ENCODE measurements around the gene DLG2.

DNA sequence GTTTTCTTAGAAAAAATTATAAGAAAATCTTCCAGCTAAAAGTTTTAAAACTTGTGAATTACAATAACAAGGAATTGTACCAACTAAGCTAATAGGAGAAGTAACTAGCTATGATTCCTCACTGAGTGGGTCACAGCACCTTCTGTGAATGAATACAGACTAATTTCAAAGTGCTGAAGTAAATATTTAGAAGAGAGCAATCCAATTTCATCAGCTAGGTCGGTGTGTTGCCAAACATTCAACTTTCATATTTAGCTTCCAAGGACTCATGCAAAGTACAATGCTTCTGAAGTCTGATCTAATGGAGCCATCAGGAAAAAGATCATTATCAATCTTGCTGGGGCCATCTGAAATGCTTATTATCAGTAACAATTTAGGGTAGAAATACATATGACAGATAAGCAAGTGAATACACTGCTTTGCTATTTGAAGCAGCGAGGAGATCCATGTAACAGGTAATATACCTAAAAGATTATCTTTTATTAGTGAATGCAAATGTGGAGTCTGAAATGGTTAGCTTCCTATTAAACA is 1590.4 kb downstream of the DLG2 start:
- TF ChIP-seq MXI1 (IDR thresholded peaks at IDR 0.05; ENCODE audit: borderline replicate concordance, low read depth, low read length) (no peak), FOS (IDR thresholded peaks at IDR 0.05; ENCODE audit: low read depth, low read length) (no peak), RAD21 (IDR thresholded peaks at IDR 0.05; ENCODE audit: low read length) (no peak)
- TF ChIP-seq, protein P1, sequence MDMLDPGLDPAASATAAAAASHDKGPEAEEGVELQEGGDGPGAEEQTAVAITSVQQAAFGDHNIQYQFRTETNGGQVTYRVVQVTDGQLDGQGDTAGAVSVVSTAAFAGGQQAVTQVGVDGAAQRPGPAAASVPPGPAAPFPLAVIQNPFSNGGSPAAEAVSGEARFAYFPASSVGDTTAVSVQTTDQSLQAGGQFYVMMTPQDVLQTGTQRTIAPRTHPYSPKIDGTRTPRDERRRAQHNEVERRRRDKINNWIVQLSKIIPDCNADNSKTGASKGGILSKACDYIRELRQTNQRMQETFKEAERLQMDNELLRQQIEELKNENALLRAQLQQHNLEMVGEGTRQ (IDR thresholded peaks at IDR 0.05; ENCODE audit: low read depth, low read length) = no peak
- TF ChIP-seq, protein P2, sequence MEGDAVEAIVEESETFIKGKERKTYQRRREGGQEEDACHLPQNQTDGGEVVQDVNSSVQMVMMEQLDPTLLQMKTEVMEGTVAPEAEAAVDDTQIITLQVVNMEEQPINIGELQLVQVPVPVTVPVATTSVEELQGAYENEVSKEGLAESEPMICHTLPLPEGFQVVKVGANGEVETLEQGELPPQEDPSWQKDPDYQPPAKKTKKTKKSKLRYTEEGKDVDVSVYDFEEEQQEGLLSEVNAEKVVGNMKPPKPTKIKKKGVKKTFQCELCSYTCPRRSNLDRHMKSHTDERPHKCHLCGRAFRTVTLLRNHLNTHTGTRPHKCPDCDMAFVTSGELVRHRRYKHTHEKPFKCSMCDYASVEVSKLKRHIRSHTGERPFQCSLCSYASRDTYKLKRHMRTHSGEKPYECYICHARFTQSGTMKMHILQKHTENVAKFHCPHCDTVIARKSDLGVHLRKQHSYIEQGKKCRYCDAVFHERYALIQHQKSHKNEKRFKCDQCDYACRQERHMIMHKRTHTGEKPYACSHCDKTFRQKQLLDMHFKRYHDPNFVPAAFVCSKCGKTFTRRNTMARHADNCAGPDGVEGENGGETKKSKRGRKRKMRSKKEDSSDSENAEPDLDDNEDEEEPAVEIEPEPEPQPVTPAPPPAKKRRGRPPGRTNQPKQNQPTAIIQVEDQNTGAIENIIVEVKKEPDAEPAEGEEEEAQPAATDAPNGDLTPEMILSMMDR (conservative IDR thresholded peaks at IDR 0.05; ENCODE audit: low read depth, low read length) = no peak

Measured in IMR-90 (cell line).